CD4-positive, alpha-beta T cell (primary cell): ENCODE measurements around the gene CDH18. TPM values are rescaled to one million over a fixed set of nuclear protein-coding genes. Genes with fewer than 3 reads are reported as not detected.

Source experiments
- ATAC-seq: fragments of 200-7000 bp; cut with Tn5 transposase; one replicate; pipeline ENCODE4 v1.10.0; 2022; ENCODE audit warnings: mild to moderate bottlenecking; ENCODE audit not compliant: poor library complexity
- CTCF ChIA-PET: fragments of 350-600 bp; sonication (Branson Sonifier 250); formaldehyde crosslinking; loops from one replicate; lab custom pipeline; 2021; ENCODE audit warnings: antibody characterized with exemption, inconsistent platforms; lab: Charles Lee
- POLR2A ChIA-PET: fragments of 350-600 bp; sonication (Branson Sonifier 250); formaldehyde crosslinking; loops from one replicate; lab custom pipeline; 2021; ENCODE audit warnings: antibody characterized with exemption, inconsistent platforms; lab: Charles Lee
- DNase-seq, 14 experiments: peaks; one replicate each; pipeline ENCODE4 v3.0.0-alpha.2; 2013 to 2020; ENCODE audit warnings: mixed read lengths in 2 of 14
- H3K27ac ChIP-seq, 2 donors: one replicate each; pipeline versions ENCODE4 v1.5.1 to v1.7.0; 2013; ENCODE audit warnings: low read length in 2 of 2, low read depth in 1 of 2, mild to moderate bottlenecking in 1 of 2
- H3K27me3 ChIP-seq, 2 experiments: 1 replicate in 1 of 2; 2 replicates in 1 of 2; pipeline versions ENCODE4 v1.6.1 to v1.7.0; 2013; ENCODE audit warnings: low read length in 2 of 2, control low read depth in 1 of 2, mild to moderate bottlenecking in 1 of 2, moderate library complexity in 1 of 2; ENCODE audit not compliant: insufficient read depth in 2 of 2, control insufficient read depth in 1 of 2
- H3K36me3 ChIP-seq: one replicate; pipeline ENCODE4 v1.6.1; 2013; ENCODE audit warnings: low read length, control low read depth; ENCODE audit not compliant: insufficient read depth
- H3K4me1 ChIP-seq: one replicate; pipeline ENCODE4 v1.6.1; 2013; ENCODE audit warnings: low read length, control low read depth; ENCODE audit not compliant: insufficient read depth
- H3K4me3 ChIP-seq: one replicate; pipeline ENCODE4 v1.5.1; 2013; ENCODE audit warnings: mild to moderate bottlenecking, low read length, moderate library complexity
- H3K9me3 ChIP-seq, 2 experiments: 1 replicate in 1 of 2; 2 replicates in 1 of 2; pipeline versions ENCODE4 v1.6.1 to v1.7.0; 2013; ENCODE audit warnings: low read length in 2 of 2, mild to moderate bottlenecking in 2 of 2, control low read depth in 1 of 2, moderate library complexity in 1 of 2; ENCODE audit not compliant: control insufficient read depth in 1 of 2, insufficient read depth in 1 of 2
- H3K27ac Mint-ChIP-seq: one replicate; pipeline ENCODE4 v1.8.0; 2020; ENCODE audit warnings: mixed read lengths
- H3K27me3 Mint-ChIP-seq: one replicate; pipeline ENCODE4 v1.8.0; 2021; ENCODE audit warnings: mixed read lengths
- H3K36me3 Mint-ChIP-seq: one replicate; pipeline ENCODE4 v1.8.0; 2021; ENCODE audit warnings: low read depth, mixed read lengths
- H3K4me1 Mint-ChIP-seq: one replicate; pipeline ENCODE4 v1.8.0; 2021; ENCODE audit warnings: low read depth, mixed read lengths
- H3K4me3 Mint-ChIP-seq: one replicate; pipeline ENCODE4 v1.8.0; 2020; ENCODE audit warnings: mild to moderate bottlenecking, mixed read lengths
- H3K9me3 Mint-ChIP-seq: one replicate; pipeline ENCODE4 v1.8.0; 2020; ENCODE audit warnings: mixed read lengths
- CTCF ChIP-seq: fragments of 200-600 bp; IDR thresholded peaks from one replicate; pipeline ENCODE4 v1.8.0; 2022; ENCODE audit warnings: antibody characterized with exemption, mild to moderate bottlenecking
- intact Hi-C, 2 experiments: fragments of 100-400 bp; cut with DNase I in 1 of 2; cut with micrococcal nuclease in 1 of 2; formaldehyde crosslinking; loops; one replicate each; pipeline versions ENCODE4 v1.15.1 to v1.9.0; 2023 to 2025; cut with DNase I, micrococcal nuclease
- total RNA-seq, 174 experiments: library from RNA in 2 of 174; stranded (reverse) in 2 of 174; gene quantifications; one replicate each; pipeline ENCODE4 v1.2.3 and lab custom pipeline; 2021 to 2026

The CDH18 gene
- total RNA-seq, 2 experiments from 2014 or later: not detected

- Histone ChIP-seq H3K9me3 (peaks cover 0 to 6% of the 10 kb centered on the region in 2 experiments), H3K27ac (no peak overlapping the region), H3K27me3 (no peaks in the 10 kb centered on the region), H3K4me1 (no peaks in the 10 kb centered on the region), H3K4me3 (no peak overlapping the region), H3K36me3 (no peaks in the 10 kb centered on the region)
- H3K27ac Mint-ChIP-seq: no peak overlapping the region
- ATAC-seq (no peak), DNase-seq (no peak)
- no peaks in the 10 kb centered on the region for H3K4me1 Mint-ChIP-seq
- H3K27me3 Mint-ChIP-seq: no peaks in the 10 kb centered on the region
- POLR2A ChIA-PET: no interaction called here
- H3K4me3 Mint-ChIP-seq: no peak overlapping the region
- CTCF ChIA-PET: no interaction called here
- H3K9me3 Mint-ChIP-seq: peaks cover 2% of the 10 kb centered on the region
- TF ChIP-seq CTCF: no peak
- intact Hi-C loops: no loop called here
- H3K36me3 Mint-ChIP-seq: no peaks in the 10 kb centered on the region
These were observed 102.8 kb downstream of the CDH18 start for GRCh38 chr5:19885040-19885824.

DNA sequence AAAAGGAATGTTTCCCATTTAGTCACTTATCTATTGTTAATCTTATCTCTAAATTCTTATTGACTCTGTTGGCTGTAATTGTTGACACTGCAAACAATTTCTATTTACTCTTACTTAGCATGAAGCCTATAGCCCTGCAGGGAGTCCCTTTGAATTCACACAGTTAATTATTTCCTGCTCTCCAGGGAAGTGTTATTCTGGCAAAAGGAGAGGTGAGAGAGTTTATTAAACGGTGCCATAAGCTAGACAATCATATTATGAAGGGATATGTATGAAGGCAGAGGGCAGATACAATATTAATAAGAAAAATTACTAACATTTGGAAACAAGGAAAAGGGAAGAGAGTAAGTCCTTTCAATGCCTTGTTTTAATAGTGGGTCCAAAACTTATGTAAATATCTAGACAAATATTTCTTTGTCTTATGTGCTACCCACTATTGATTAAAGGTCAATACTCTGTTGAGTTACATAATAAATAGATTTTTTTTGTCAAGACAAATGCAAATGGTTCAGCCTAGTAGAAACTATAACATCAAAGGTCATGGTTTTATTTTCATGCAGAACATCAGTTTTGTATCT lies 107.1 kb downstream of the CDH18 start:
- DNase-seq (no peak), ATAC-seq (no peak)
- H3K4me3 Mint-ChIP-seq: no peak overlapping the region
- no peaks in the 10 kb centered on the region for H3K4me1 Mint-ChIP-seq
- no peak overlapping the region for H3K4me3 ChIP-seq
- POLR2A ChIA-PET: no interaction called here
- no peaks in the 10 kb centered on the region for H3K36me3 ChIP-seq
- no peaks in the 10 kb centered on the region for H3K27me3 Mint-ChIP-seq
- H3K9me3 ChIP-seq: no peaks in the 10 kb centered on the region
- H3K4me1 ChIP-seq: no peaks in the 10 kb centered on the region
- H3K9me3 Mint-ChIP-seq: no peaks in the 10 kb centered on the region
- no peak overlapping the region for H3K27ac Mint-ChIP-seq
- H3K27me3 ChIP-seq: no peaks in the 10 kb centered on the region
- CTCF ChIA-PET: no interaction called here
- no peak overlapping the region for H3K27ac ChIP-seq
- no peaks in the 10 kb centered on the region for H3K36me3 Mint-ChIP-seq
- intact Hi-C loops: no loop called here
- no peak for TF ChIP-seq CTCF

- H3K4me3 Mint-ChIP-seq: no peak overlapping the region
- CTCF ChIA-PET: no interaction called here
- H3K27me3 Mint-ChIP-seq: no peaks in the 10 kb centered on the region
- TF ChIP-seq CTCF: no peak
- H3K27me3 ChIP-seq: no peaks in the 10 kb centered on the region
- H3K36me3 ChIP-seq: no peaks in the 10 kb centered on the region
- no peaks in the 10 kb centered on the region for H3K9me3 ChIP-seq
- H3K4me1 Mint-ChIP-seq: no peaks in the 10 kb centered on the region
- H3K27ac ChIP-seq: no peak overlapping the region
- no peaks in the 10 kb centered on the region for H3K9me3 Mint-ChIP-seq
- DNase-seq (no peak), ATAC-seq (no peak)
- H3K27ac Mint-ChIP-seq: no peak overlapping the region
- H3K36me3 Mint-ChIP-seq: no peaks in the 10 kb centered on the region
- no peaks in the 10 kb centered on the region for H3K4me1 ChIP-seq
- intact Hi-C loops: no loop called here
- no peak overlapping the region for H3K4me3 ChIP-seq
- POLR2A ChIA-PET: no interaction called here
These were observed 107.5 kb downstream of the CDH18 start for GRCh38 chr5:19880458-19880857.
